ENCODE measurements around the gene KLHL7. TPM values are rescaled to one million over a fixed set of nuclear protein-coding genes. Genes with fewer than 3 reads are reported as not detected.

Gene KLHL7
- 68.8 and 88.9 TPM in 2 replicates for total RNA-seq (2014; rRNA removed)
- 30.3 TPM for polyA plus RNA-seq (2012)

- peak; percentile 96 for DNase-seq (ENCODE audit: low read depth)
These were observed at the start of gene KLHL7 for GRCh38 chr7:23105644-23106056. TSS of gene KLHL7 (plus strand) at chr7:23105785. CDS start at chr7:23106027, 242 bp downstream.

DNA sequence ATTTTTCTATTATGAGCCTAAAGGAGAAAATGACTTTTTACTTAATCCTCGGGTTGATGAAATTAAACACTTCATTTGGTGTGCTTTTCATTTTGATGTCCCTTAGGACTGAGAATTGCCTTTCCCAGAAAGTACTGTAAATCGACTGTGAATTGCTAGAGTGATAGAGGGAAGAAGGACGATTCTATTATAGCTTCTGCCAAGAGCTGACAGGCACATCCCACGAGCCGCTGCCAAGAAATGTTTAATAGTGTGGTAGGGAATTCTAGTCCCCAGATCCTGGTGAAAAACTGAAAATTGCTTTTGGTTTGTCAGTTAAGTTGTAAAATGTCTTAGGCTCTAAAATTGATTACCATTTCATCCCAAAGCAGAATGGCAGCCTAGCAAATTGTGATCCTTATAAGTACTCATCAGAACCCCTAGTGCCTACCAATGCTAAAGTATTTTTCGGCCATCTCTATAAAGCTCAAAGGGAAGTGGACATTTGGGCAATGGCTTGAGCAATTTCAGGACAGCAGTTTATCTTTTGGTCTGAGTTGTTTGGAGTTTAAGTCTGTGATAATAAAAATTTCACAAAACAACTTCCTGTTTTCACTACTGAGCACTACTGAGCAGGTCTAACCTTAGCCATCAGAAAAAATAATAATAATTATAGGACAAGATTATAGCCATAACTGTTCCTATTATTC lies 47.0 kb upstream of the KLHL7 start:
- no peak for DNase-seq (ENCODE audit: low read depth)

DNA sequence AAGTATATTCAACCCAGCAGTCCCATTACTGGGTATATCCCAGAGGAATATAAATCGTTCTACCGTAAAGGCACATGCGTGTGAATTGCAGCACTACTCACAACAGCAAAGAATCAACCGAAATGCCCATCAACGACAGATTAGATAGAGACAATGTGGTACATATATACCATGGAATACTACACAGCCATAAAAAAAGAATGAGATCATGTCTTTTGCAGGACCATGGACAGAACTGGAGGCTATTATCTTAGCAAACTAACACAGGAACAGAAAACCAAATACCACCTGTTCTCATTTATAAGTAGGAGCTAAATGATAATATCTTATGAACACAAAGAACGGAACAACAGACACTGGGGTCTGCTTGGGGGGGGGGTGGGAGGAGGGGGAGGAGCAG lies 44.3 kb upstream of the KLHL7 start:
- DNase-seq (ENCODE audit: low read depth) = no peak

- DNase-seq (ENCODE audit: low read depth) = peak; percentile 46
These were observed 43.1 kb upstream of the KLHL7 start for GRCh38 chr7:23062452-23062851.

- peak; percentile 63 for DNase-seq (ENCODE audit: low read depth)
These were observed 39.6 kb upstream of the KLHL7 start for GRCh38 chr7:23065974-23066373.

- peak; percentile 75 for DNase-seq (ENCODE audit: low read depth)
These were observed 38.3 kb upstream of the KLHL7 start for GRCh38 chr7:23067271-23067670.

DNA sequence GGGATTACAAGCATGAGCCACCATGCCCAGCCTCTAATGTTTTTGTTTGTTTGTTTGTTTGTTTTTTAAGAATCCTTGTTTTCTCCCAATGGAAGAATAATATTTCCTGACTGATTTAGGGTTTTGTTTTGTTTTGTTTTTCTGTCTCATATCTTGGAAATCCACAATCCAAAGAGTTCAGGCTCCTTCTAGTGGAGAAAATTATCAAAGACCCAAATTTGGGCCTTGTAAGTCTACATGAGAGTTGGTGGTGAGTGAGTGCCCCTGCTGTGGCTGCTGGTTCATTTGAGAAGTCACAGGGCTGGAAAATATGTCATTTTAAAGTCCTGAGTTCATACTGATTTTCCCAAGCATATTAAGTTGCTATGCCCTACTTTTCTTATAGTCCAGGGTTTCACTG lies 33.5 kb upstream of the KLHL7 start:
- DNase-seq (ENCODE audit: low read depth) = peak; percentile 69

DNA sequence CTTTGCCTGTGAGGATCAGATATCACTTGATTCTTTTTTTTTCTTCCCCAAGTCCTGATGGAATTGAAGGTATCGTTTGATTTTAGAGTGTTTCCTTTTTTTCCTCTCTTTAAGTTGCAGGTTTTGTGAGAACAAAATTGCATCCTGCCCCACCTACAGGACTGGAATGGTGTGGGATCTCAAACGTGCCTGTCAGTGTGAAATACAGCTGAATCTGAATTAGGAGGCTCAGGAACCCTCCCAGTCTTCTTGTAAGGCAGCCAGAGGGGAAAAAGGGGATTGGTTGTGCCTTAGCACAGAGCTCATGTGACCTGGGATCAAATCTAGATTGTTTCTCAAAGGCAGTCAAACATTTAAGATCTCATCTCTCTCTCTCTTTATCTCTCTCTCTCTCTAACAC lies 32.7 kb upstream of the KLHL7 start:
- no peak for DNase-seq (ENCODE audit: low read depth)

DNA sequence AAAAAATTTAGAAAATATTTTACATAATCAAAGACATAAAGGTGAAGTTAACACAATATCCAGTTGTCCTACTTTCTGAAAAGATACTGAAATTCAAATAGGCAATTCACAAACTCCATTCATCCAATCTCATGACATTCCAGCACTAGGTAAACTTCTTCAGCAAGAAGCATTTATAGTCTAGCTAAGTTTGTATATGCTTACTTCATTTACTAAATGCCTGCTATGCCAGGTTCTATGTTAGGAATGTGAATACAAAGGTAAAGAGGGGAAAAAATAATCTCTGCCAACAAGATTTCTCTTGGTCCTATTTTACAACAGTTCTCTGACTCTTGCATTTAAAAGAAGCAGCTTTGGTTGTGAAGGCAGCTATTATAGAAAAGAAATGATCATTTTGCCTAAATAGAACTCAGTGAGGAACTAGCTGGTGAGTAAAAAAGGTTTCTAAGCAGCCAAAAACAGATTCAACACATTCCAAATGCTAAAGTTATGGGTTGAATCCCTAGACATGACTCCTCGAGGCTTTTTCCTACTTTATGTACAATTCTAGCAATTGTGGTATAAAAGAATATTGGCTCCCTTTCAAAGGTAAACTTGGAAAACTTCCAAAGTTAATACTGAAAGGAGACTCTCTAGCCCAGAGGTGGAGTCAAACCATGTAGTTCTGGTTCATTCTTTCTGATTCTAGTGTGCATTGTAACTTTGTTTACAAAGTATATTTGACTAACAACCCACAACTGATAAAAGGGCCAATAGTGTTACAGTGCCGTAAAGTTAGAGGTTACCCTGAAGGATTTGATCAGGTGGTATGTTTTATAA lies 30.9 kb upstream of the KLHL7 start:
- DNase-seq (ENCODE audit: low read depth) = no peak

GRCh38 chr7:23075571-23075970 lies 30.0 kb upstream of the KLHL7 start:
- no peak for DNase-seq (ENCODE audit: low read depth)

- no peak for DNase-seq (ENCODE audit: low read depth)
These were observed 28.8 kb upstream of the KLHL7 start for GRCh38 chr7:23076772-23077171.

DNA sequence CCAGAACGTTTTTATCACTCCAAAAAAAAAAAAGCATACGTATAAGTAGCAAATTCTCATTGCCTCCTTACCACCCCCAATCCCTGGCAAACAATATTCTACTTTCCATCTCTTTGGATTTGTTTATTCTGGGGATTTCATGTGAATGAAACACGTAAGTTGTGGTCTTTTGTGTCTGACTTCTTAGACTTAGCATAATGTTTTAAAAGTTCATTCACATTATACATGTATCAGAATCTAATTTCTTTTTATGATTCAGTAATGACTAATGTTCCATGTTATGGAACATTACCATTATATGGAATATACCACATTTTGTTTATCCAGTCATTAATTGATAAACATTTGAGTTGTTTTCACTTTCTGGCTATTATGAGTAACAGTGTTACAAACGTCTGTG lies 12.5 kb upstream of the KLHL7 start:
- peak; percentile 62 for DNase-seq (ENCODE audit: low read depth)

DNA sequence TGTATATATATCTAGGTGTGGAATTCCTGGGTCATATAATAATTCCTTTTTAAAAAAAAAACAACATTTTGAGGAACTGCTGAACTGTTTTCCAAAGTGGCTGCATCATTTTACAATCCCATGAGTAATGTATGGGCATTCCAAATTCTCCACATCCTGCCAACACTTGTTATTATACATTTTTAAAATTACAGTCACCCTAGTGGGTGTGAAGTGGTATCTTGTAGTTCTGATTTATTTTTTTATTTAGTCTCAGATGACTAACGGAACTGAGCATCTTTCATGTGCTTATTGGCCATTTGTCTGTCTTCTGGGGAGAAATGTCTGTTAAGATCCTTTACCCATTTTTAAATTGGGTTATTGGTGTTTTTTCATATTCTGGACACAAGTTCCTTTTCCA lies 12.0 kb upstream of the KLHL7 start:
- peak; percentile 91 for DNase-seq (ENCODE audit: low read depth)

- no peak for DNase-seq (ENCODE audit: low read depth)
These were observed 8.9 kb upstream of the KLHL7 start for GRCh38 chr7:23096518-23097290.

DNA sequence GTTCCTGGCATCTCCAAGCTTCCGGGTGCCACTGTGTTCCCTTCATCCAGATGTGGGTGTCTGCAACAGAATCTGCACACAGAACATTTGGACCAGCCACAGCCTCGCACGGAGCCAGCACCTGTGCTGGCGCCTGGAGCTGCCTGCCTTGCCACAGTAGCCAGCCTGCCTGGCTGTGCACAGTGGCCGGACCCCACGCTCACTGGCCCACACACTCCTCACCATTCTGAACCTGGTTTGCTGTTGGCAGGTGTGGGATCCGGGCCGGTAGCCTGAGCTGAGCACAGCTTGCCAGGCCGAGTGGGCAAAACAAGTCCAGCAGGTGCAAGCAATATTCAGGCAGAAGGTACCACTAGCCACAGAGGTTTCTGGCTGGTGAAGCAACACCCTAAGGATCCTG lies 7.6 kb upstream of the KLHL7 start:
- no peak for DNase-seq (ENCODE audit: low read depth)

DNA sequence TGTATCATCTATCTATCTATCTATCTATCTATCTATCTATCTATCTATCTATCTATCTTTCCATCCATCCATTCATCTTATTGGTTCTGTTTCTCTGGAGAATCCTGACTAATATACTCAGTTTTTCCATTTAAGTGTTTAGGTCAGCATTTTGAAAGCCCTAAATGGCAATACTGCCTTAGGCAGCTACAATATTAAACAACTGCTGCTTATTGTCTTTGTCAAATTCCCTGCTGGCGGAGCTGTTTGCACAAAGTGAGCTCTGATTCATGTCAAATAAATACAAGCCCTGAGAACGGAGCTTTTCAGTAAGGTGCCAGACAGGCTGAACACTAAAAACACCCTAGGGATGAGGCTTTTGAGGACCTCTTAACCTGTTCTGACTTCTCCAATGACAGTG lies 7.1 kb upstream of the KLHL7 start:
- DNase-seq (ENCODE audit: low read depth) = no peak

DNA sequence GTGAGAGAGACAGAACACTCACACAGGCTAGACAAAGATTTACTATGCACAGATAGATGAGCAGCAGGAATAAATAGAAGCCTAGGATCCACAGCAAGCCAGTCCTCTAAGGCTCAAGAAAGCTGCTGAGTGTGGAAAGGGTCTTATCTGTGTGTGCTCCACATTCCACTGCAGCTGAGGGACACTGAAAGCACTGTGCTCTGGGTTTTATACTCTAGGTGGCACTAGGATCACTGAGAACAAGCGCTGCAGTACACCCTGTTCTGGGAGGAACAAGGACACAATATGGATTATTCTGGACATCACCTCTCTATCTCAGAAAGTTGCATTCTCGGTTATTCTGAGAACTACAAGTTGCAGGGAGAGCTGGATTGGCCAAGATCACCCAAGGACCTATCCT lies 4.9 kb upstream of the KLHL7 start:
- peak; percentile 13 for DNase-seq (ENCODE audit: low read depth)

GRCh38 chr7:23105086-23105643 lies 420 bp upstream of the KLHL7 start:
- no peak for DNase-seq (ENCODE audit: low read depth)

DNA sequence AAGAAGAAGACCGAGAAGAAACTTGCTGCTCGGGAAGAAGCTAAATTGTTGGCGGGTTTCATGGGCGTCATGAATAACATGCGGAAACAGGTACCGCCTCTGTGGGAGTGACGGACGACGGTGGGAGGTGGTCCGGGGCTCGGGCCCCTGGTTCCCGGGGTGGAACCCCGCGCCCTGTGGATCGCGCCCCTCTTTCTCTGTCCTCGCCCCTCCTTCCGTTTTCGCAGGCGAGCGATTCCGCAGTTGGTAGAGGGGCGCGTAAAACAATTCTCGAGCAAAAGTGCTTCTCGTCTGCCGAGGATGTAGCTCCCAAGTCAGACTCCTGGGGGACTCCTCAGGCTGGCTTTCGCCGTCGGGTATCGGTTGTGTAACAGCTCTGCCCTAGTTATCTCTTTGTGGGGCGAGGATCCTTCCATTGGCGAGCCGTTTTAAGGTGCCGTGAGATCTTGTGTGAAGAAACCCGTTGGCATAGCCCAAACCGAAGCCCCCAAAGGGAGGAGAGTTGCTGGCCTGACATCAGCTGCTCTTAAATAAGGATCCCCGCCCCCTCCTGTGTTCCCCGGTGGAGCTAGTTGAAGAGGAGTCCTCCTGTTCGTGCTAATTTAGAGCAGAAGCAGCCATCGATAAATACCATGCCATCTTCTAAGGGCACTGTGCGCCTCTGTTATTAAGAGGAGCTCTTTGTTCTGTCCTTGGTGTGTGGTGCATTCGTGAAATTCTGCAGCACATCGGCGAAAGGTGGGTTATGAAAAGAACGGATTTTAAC lies 655 bp downstream of the KLHL7 start:
- DNase-seq (ENCODE audit: low read depth) = peak; percentile 74

DNA sequence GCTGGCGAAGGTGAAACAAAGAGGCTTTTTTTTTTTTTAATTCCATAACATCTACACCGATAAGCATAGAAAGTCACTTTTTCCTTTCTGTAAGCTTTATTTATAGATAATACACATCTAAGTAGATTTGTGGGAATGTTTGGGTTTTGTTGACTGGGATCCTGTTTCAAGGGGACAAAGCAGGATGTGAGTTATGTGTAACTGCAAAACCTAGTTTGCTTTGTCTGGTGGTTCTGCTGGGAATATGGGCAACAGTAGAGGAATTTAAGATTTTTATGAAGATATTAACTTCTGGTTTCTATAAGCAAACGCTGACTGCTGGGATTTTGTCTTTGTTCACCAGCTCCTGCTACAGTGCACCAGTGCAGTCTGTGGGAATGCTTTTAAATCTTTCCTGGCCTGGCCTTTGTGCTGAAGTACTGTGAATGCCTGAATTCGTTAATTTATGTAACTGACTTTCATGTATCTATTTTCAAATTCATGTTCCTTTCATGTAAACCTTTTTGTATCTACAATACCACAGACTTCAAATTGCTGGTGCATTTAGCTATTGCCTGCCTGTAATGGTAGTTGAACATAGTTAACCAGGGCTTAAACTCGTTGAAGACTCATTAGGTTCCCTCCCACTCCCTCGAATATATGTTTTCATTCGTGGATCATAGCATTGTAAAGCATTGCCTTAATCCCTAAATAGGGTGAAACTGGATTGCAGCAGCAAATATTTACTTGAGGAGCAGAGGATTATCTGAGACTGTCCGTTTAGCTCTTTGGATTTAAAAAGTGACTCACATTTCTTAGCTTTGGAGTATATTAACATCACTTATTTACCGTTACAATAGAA lies 1.5 kb downstream of the KLHL7 start:
- DNase-seq (ENCODE audit: low read depth) = no peak
